GM19043 (cell line): ENCODE measurements around the gene CIAO2A.
"Not testable (repeated sequence)": the region's sequence is repeated elsewhere in the genome, so short reads cannot be mapped to it uniquely, and the experiment has no call there.

Experiments used
- ATAC-seq: cut with Tn5 transposase; IDR thresholded peaks from one replicate; pipeline ENCODE4 v1.9.1; 2021; ENCODE audit warnings: low read depth; ENCODE audit not compliant: unreplicated experiment

Gene CIAO2A, protein sequence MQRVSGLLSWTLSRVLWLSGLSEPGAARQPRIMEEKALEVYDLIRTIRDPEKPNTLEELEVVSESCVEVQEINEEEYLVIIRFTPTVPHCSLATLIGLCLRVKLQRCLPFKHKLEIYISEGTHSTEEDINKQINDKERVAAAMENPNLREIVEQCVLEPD

DNA sequence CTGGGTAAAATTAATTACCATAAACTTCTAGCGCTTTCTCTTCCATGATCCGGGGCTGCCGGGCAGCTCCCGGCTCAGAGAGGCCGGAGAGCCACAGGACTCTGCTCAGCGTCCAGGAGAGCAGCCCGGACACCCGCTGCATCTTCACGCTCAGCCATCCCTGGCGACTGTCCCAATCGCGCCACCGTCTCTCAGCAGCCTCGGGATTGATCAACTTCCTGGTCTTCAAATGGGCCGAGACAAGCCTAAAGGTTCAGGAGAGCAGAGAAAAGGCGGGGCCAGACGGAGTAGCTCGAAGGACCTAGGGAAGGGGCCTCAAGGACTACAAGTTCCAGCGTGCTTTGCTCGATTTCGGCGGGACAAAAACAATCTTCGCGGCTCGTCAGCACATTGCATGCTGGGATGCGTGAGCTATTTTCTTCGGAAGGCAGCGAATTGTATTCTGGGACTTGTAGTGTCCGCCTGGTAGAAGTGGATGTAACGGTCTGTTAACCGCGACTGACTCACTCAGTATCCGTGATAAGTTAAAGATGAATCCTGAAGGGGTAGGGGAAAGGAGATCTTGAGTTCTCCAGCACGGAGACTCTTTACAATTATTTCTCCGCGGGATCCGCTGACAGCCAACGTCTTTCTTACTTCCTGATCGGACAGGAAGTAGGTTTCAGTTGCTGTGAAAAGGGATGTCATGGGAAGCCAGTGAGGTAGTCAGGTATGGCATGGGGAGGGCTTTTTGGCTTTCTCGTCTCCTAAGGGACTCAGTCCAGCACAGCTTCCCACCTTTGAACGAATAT, at the start of gene CIAO2A:
Gene CIAO2A, minus strand, starts transcription at position 212 of the 791 bp plus-strand sequence. Its CDS starts 70 bp downstream, at position 142.
- peak; percentile 61 for ATAC-seq

DNA sequence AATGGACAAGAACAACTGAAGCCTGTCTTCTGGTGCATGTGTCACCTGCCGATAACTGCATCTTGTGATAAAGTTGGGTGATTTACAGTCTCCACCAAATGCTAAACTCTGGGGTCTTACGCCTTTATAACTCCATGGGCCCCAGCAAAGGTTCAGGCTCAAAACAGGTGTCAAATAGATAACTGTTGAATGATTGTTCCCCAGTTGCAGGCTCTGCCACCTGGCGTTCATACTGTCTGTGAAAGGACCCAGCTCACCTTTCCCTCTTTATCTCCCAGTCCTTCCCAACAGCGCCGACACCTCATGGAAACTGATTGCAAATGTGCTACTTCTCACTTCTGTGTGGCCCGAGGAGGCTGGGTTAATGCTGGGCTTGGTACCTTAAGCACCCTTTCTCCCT, 49.6 kb upstream of the CIAO2A start:
- no peak for ATAC-seq

DNA sequence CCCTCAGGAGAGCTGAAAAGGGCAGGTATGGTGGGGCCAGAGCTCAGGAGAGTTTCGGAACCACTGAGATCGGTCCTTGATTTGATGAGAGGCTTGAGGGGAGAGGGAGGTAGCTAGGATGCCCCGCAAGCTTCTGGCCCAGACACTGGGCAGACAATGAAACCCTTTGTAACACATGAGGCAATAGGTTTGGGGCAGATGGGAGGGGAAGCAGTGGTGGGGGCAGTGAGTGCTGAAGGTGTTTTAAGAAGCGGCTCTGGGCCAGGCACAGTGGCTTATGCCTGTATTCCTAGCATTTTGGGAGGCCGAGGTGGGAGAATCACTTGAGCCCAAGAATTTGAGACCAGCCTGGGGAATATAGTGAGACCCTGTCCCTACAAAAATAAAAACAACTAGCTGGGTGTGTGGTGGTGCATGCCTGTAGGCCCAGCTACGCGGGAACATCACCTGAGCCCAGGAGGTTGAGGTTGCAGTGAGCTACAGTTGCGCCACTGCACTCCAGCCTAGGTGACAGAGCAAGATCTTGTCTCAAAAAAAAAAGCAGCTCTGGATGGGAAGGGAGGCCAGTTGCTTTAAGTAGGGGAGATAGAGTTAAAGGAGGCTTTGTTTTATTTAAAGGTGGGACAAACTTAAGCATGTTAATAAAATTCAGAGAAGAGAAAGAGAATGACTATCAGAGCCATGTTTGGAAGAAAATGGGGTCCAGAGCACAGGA, 48.3 kb upstream of the CIAO2A start:
- ATAC-seq: no peak

DNA sequence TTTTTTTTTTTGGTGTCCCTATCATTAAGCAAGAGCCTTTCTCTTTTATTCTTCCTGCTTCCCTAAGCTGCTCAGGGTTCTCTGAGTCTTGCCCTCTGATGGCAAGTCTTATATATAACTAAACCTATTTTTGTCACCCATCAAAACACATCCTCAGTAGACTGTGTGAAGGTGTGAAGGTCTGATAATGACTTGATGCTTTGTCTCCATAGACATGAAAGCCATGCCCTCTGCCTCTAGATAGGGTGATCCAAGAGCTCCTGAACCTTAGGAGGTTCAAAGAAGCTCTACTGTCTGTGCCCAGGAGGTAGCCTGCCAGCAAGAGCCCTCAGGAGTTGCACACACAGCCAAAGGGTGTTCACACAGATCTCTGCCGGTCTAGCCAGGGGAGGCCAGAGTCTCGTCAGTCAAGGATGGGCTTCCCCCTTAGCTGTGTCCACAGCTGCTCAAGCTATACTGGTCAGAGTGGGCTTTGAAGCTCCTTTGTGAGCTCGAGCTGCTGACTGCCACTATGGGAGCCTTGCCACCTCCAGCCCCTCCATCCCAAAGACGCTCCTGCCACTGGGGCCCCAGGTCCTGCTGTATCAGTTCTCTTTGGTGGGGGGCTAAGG, 44.8 kb upstream of the CIAO2A start:
- ATAC-seq: no peak

DNA sequence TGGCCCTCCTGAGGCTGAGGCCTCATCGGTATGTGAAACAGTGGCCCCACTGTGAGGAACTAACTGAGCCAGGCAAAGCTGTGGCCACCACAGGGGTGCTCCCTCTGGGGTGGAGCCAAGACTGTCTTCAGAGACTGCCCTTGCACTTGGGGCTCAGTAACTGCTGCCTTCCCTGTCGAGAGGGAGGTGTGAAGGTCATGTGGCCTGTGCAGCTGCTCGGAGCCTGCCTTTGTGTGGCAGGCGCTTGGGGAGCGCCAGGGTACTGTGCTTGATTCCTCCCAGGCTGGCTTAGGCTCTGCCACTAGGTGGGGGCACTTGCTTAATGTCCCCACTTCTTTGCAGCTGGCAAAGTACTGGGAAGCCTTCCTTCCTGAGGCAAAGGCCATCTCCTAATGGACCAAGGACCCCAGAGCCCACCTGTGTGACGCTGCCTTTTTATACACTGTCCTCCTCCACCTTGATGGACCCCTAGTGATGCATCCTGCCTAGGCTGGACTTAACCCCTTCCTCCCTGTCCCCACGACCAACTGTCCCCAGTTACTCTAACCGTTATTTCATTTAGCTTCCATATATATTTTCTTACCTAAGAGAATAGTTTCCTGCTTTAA, 43.7 kb upstream of the CIAO2A start:
- no peak for ATAC-seq

DNA sequence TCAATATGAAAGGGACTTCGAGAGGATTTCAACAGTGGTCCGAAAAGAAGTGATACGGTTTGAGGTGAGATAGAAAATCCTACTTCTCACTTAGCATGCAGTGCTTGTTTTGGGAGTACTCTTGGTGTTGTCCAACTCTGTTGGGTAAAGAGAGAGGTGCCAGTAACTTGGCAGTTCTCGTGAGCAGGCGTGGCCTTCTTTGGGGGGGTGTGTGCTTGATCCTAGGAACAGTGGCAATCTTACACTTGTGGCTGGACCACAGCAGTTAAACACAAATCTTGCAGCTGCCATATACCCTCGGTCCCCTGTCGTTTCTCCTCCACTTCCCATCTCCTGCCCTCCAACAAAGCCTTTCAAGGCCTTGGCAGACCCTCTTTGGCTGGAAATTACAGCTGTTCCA, 42.7 kb upstream of the CIAO2A start:
- ATAC-seq: no peak

DNA sequence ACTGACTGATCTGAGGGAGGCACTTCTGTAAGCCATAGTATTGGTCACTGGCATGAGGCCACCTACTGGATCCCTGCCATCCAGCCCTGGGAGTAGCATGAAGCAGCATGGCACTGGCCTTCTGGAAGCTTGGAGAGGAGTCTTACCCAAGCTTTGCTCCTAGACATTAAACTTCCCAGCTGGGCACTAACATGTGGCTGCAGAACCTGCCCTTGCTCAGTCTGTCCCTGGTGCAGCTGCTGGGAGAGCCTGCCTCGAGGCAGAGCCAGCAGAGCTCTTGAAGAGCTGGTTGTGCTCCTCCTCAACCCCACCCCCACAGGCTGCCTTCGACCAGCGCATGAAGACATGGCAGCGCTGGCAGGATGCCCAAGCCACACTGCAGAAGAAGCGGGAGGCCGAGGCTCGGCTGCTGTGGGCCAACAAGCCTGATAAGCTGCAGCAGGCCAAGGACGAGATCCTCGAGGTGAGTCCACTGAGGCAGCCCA, 40.7 kb upstream of the CIAO2A start:
- no peak for ATAC-seq

DNA sequence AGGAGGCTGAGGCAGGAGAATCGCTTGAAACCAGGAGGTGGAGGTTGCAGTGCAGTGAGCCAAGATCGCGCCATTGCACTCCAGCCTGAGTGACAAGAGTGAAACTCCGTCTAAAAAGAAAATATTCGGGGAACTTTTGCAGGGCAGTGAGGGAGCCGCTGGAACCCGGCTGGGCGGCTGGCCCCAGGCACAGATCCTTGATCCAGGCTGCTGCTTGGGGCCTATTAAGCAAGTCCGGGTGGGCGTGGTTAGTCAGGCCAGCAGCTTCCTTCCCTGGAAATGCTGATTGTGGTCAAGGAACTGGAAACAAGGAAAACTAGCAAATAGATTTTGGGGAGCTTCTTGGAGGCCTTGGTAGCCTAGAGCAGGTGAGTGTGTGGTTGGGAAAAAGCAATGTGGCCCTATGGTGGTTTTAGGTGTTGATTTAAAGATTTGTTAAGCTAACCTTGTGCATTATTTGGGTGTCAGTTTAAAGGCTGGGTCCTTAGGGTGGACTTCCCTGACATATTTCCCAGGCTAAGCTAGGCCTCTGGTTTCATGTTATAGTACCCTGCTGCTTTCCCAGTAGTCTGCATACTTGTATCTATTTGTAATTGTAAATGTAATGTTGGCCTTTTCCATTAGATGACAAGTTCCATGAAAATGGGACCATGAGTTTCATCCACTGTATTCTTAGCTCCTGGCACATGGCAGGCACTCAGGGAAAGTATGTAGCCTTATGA, 40.1 kb upstream of the CIAO2A start:
- no peak for ATAC-seq

DNA sequence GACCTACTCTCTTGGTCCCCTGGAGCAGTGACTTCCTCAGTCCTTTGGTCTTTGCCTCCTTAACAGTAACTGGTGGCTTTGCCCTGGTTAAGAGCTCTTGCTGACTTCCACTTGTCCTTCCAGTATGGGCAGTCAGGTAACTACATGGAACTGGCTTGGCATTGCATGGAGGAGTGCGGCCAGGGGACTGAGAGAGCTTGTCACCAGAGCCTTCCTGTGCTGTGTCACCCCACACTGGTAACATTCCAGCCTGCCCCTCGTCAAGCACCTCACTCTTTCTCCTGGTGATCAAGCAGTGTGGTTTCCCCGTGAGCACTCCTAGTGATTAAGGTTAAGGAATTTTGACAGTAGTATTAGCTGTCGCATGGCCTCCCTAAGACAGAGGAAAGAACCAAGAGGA, 38.6 kb upstream of the CIAO2A start:
- ATAC-seq: no peak

DNA sequence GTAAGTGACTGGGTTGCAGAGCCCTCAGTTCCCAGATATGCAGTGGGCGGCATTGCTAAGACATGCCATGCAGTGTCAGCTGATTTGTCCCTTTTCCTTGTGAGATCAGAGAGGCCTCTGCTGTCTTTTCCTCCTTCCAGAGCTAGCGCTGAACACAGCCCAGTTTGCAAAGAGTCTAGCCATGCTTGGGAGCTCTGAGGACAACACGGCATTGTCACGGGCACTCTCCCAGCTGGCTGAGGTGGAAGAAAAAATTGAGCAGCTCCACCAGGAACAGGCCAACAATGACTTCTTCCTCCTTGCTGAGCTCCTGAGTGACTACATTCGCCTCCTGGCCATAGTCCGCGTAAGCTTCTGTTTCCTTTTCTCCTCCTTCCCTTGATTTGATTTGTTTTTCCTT, 37.9 kb upstream of the CIAO2A start:
- no peak for ATAC-seq

DNA sequence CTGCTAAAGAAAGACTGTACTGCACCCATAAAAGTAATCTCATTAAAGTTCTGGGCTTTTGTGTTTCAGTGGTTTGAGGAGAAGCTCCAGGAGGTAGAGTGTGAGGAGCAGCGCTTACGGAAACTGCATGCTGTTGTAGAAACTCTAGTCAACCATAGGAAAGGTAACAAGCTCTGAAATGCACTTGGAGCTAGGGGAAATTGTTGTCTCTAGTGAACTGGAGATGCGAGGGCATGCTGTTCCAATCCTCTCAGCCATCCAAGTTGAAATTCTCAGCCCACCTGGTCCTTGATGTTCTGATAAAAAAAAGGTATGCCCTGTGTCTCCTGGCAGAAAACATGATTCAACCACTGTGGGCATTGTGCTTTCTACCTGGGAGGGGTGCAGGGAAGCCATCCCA, 36.5 kb upstream of the CIAO2A start:
- ATAC-seq: no peak

DNA sequence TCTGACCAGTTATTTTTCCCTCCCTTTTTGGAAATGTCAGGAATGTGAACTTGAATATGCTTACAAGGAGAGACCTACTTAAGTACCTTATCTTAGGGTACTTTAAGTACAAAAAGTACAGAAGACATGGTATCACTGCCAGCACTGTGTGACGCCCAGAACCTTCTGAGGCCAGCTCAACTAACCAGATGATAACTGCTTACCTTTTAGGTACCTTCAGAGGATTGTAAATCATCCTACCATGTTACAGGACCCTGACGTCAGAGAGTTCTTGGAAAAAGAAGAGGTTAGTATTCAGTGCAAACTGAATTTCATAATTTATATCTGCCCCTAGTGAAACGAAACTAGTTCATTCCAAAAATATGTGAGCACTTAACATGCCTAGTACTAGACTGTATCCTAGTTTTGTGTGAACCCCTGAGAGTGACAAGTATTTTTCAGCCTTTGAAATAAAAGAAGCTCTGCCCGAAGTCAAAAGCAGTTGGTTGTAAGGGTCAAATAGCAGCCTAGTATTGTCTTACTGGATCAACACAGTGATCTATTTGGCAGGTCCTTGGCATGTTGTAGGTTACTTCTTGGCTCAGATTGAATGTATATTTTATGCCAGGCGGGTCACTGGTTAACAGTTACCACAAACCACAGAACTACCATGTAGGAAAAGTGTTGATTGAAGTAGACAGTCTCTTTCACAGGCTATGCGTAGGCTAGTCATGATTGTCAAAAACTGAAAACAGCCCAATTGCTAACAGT, 34.1 kb upstream of the CIAO2A start:
- ATAC-seq: no peak

DNA sequence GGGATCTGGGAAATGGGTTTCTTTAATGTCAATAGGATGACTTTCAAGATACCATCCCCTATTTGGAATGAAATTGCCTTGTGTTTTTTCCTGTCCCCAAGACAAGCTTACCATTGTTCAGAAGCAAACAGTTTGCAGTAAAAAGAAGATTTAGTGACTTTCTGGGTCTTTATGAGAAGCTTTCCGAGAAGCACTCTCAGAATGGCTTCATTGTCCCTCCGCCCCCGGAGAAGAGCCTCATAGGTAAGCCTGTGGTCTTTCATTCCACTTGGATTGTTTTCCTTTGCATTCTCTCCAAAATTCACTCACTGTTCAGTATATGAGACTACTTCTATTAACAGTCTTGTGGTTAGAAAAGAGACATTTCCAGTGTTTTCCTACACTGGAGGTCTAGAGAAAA, 32.3 kb upstream of the CIAO2A start:
- ATAC-seq: no peak

DNA sequence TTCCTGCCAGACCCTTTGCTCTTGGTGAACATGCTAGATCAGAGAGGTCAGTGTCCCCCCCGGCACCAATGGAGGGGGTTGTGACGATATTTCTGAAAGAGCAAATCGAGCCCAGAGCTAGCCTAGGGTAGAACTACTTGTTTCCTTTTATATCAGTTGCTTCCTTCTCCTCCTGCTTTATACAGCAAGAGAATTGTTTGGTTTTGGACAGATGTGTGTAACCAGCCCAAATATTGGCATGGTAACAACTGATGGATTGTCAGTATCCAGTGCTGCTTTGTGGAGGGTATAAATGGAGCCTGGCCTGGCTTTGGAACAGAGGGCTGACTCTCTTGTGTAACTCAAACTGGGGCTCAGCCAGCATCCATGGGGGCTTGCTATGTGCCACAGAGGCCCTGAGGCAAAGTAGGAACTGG, 29.3 kb upstream of the CIAO2A start:
- no peak for ATAC-seq

DNA sequence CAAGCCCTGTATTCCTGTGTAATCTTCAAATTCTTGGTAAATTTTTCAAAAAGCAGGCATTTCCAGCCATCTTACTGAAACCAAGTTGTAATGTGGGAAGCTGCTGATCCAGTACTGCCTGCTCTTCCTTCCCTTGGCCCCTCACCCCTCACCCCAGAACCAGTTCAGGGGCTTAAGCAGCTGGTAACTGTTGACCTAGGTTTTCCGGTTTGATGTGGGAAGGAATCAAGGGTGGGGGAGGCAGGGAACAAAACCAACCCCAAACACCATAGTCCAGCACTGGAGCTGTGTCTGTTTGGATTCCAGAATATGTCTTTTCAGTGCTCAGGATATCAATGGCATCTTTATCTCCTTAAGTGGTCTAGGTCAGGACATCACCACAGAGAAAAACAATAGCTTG, 28.8 kb upstream of the CIAO2A start:
- ATAC-seq: no peak

DNA sequence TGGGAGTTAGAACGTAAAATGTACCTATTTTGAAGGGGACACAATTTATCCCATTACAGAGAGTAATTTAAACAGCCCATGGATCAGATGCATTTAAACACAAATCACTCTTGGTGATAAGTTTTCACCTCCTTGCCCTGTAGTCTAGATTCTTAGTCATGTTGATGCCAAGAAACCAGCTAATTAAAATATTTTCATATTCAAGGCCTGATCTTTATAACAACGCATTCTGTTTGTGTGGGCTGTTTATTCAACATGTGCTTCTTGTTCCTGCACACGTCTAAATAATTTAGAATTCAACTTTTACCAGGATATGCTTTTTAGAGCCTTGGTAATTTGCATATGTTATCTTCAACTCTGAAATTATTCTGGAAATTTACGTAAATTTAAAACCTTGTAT, 28.0 kb upstream of the CIAO2A start:
- no peak for ATAC-seq

DNA sequence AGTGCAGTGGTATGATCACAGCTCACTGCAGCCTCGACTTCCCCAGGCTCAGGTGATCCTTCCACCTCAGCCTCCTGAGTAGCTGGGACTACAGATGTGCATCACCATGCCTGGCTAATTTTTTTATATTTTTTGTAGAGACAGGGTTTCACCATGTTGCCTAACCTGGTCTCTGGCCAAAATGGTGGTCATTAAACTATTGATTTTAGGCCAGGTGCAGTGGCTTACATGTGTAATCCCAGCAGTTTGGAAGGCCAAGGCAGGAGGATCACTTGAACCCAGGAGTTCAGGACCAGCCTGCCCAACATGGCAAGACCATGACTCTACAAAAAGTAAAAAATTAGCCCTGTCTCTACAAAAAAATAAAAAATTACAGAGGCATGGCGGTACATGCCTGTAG, 26.7 kb upstream of the CIAO2A start:
- ATAC-seq: not testable (repeated sequence)

DNA sequence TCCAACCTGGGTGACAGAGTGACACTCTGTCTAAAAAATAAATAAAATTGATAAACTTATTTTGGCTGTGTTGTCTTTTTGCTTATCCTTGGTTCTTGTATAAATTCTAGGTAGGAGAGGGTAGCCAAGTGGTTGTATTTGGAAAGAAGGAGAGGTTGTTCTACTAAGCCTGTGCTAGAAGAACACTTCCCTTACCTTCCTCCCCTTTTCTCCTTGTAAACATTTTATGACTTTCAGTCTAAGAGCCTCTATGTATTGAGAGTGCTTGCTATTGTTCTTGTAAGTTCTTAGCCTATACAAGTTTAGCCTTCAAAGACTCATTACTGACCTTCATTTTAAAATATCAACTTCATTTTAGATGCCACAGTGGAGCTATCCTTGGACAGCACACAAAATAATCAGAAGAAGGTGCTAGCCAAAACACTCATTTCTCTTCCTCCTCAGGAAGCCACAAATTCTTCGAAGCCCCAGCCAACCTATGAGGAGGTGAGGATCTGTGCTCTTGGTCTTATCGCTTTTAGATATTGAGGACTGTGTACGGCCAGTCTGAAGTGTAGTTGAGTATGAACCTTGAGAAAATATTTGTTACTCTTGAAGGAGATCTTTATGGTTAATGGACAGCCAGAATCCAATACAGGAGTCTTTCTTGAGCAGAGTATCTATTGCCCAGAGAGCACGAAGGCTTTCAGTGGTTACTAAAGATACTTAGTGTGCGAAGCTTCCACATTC, 24.3 kb upstream of the CIAO2A start:
- ATAC-seq: no peak

DNA sequence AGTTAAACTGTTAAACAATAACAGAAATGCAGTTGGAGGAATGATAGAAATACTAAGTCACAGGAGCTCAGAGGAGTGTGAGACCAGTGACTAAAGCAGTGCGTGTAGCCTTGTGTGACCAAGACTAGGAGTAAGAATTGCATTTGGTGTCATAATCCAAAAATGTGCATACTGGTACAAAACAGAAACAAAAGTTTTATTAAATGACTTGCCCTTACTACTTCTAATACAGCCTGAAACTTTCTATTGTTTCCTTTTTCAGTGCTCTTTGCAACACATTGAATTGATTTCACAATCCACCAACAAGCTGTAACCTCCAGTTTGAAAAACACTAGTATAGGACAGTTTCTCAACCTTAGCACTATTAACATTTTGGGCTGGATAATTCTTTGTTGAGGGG, 19.3 kb upstream of the CIAO2A start:
- ATAC-seq: no peak
